Ramos (cell line): ENCODE results near the gene TMTC2.

Experiments used
- in situ Hi-C: fragments of 300-500 bp; cut with MboI; formaldehyde crosslinking; loops from one replicate; pipeline ENCODE4 v1.14.3; 2022; ENCODE audit warnings: low sequenced_read_pairs; ENCODE audit not compliant: unreplicated experiment

The TMTC2 gene

GRCh38 chr12:82973592-82973991 lies 286.9 kb downstream of the TMTC2 start:
- in situ Hi-C loops, result no loop called here

- in situ Hi-C loops, result no loop called here
Measured at GRCh38 chr12:82981150-82981549, 294.4 kb downstream of the TMTC2 start.

- in situ Hi-C loops, result no loop called here
Measured at GRCh38 chr12:82994117-82994516, 307.4 kb downstream of the TMTC2 start.

GRCh38 chr12:82996168-82996812 lies 309.6 kb downstream of the TMTC2 start:
- in situ Hi-C loops, result no loop called here

GRCh38 chr12:82998509-82998908 lies 311.8 kb downstream of the TMTC2 start:
- in situ Hi-C loops, result no loop called here

- in situ Hi-C loops, result no loop called here
Measured at GRCh38 chr12:83003026-83003425, 316.3 kb downstream of the TMTC2 start.

- in situ Hi-C loops, result no loop called here
Measured at GRCh38 chr12:83005534-83006197, 319.0 kb downstream of the TMTC2 start.

GRCh38 chr12:83008703-83009102 lies 322.0 kb downstream of the TMTC2 start:
- in situ Hi-C loops, result no loop called here

- in situ Hi-C loops, result no loop called here
Measured at GRCh38 chr12:83010169-83010804, 323.6 kb downstream of the TMTC2 start.

- in situ Hi-C loops, result no loop called here
Measured at GRCh38 chr12:83015390-83016217, 328.9 kb downstream of the TMTC2 start.

- in situ Hi-C loops, result no loop called here
Measured at GRCh38 chr12:83016218-83016835, 329.6 kb downstream of the TMTC2 start.

- in situ Hi-C loops, result no loop called here
Measured at GRCh38 chr12:83016991-83017390, 330.3 kb downstream of the TMTC2 start.

GRCh38 chr12:83018088-83018487 lies 331.4 kb downstream of the TMTC2 start:
- in situ Hi-C loops, result no loop called here

GRCh38 chr12:83027021-83027723 lies 340.5 kb downstream of the TMTC2 start:
- in situ Hi-C loops, result no loop called here

- in situ Hi-C loops, result no loop called here
Measured at GRCh38 chr12:83031196-83031595, 344.5 kb downstream of the TMTC2 start.

- in situ Hi-C loops, result no loop called here
Measured at GRCh38 chr12:83036847-83037246, 350.1 kb downstream of the TMTC2 start.

- in situ Hi-C loops, result no loop called here
Measured at GRCh38 chr12:83039413-83039812, 352.7 kb downstream of the TMTC2 start.

- in situ Hi-C loops, result no loop called here
Measured at GRCh38 chr12:83040339-83040738, 353.6 kb downstream of the TMTC2 start.

GRCh38 chr12:83040991-83041390 lies 354.3 kb downstream of the TMTC2 start:
- in situ Hi-C loops, result no loop called here
